C4-2B (cell line): Measurements from ENCODE around the gene PFKFB3.
A peak's percentile ranks its signal among the peaks of the same experiment; 100 is the strongest.

Experiments
- H3K27ac ChIP-seq: fragments of 450-650 bp; 2 replicates; pipeline ENCODE4 v1.5.1; 2017
- ZFX ChIP-seq: fragments of 450-650 bp; IDR thresholded peaks from 2 replicates; pipeline ENCODE4 v1.6.1; 2017
- TF ChIP-seq, protein P1 (sequence below): fragments of 450-650 bp; conservative IDR thresholded peaks from 2 replicates; pipeline ENCODE4 v1.5.1; 2017; ENCODE audit warnings: mild to moderate bottlenecking

Gene PFKFB3

GRCh38 chr10:6202684-6203330 lies at the start of gene PFKFB3:
TSS of gene PFKFB3 (plus strand) at chr10:6202932. CDS start at chr10:6203261, 329 bp downstream.
- TF ChIP-seq ZFX = no peak
- TF ChIP-seq, protein P1, sequence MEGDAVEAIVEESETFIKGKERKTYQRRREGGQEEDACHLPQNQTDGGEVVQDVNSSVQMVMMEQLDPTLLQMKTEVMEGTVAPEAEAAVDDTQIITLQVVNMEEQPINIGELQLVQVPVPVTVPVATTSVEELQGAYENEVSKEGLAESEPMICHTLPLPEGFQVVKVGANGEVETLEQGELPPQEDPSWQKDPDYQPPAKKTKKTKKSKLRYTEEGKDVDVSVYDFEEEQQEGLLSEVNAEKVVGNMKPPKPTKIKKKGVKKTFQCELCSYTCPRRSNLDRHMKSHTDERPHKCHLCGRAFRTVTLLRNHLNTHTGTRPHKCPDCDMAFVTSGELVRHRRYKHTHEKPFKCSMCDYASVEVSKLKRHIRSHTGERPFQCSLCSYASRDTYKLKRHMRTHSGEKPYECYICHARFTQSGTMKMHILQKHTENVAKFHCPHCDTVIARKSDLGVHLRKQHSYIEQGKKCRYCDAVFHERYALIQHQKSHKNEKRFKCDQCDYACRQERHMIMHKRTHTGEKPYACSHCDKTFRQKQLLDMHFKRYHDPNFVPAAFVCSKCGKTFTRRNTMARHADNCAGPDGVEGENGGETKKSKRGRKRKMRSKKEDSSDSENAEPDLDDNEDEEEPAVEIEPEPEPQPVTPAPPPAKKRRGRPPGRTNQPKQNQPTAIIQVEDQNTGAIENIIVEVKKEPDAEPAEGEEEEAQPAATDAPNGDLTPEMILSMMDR = peak; percentile 95

GRCh38 chr10:6153845-6154244 lies 48.9 kb upstream of the PFKFB3 start:
- TF ChIP-seq, protein P1 = no peak
- TF ChIP-seq ZFX = no peak

More at GRCh38 chr10:6202684-6203330, at the start of gene PFKFB3:
- H3K27ac ChIP-seq = peak within 1 kb of the TSS; percentile 46

DNA sequence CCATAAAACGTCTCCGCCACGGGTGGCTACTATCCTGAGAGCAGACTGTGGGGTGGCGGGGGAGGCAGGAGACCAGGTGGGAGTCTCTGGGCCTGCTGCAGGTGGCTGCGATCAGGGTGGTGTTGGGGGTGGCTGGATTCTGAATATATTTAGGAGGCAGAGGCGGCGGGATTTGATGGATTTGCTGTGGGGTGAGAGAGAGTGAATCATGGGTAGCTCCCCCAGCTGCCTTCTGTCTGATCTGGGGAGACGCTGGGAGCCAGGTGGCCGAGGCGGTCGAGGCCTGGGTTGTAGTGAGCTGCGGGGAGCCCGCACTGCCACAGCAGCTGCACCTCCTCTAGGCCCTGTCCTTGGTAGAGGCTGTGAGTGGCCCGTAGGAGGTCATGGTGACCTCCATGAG lies 48.2 kb upstream of the PFKFB3 start:
- TF ChIP-seq, protein P1 = no peak
- no peak for TF ChIP-seq ZFX
- H3K27ac ChIP-seq = no peak overlapping the region

More at GRCh38 chr10:6153845-6154244, 48.9 kb upstream of the PFKFB3 start:
- H3K27ac ChIP-seq = no peak overlapping the region

- TF ChIP-seq ZFX = no peak
- TF ChIP-seq, protein P1 = no peak
- H3K27ac ChIP-seq = no peak overlapping the region
Measured at GRCh38 chr10:6158276-6158675, 44.5 kb upstream of the PFKFB3 start.

GRCh38 chr10:6161921-6162320 lies 40.8 kb upstream of the PFKFB3 start:
- TF ChIP-seq, protein P1 = no peak
- no peak for TF ChIP-seq ZFX
- no peak overlapping the region for H3K27ac ChIP-seq

GRCh38 chr10:6162589-6163356 lies 40.0 kb upstream of the PFKFB3 start:
- H3K27ac ChIP-seq = peak overlapping the region; percentile 97
- no peak for TF ChIP-seq ZFX
- TF ChIP-seq, protein P1 = no peak
